NCI-H1694 (cell line): ENCODE results near the gene BEGAIN.

Experiments
- DNase-seq: peaks from one replicate; lab custom pipeline; 2025; lab: John Stamatoyannopoulos, UW

The BEGAIN gene

DNA sequence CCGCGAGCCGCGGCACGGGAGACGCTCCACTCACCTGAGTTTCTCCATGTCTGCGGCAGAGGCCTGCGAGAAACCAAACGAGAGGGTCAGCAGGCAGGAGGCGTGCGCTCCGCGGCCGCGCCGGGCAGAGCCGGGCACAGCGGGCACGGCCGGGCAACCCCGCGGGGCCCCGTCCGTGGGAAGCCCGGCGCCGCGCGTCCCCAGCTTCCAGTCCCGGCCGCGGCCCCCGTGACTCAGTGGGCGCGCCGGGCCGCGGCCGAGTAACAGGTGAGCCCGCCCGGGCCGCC lies 19.4 kb downstream of the BEGAIN start:
- no peak for DNase-seq

DNA sequence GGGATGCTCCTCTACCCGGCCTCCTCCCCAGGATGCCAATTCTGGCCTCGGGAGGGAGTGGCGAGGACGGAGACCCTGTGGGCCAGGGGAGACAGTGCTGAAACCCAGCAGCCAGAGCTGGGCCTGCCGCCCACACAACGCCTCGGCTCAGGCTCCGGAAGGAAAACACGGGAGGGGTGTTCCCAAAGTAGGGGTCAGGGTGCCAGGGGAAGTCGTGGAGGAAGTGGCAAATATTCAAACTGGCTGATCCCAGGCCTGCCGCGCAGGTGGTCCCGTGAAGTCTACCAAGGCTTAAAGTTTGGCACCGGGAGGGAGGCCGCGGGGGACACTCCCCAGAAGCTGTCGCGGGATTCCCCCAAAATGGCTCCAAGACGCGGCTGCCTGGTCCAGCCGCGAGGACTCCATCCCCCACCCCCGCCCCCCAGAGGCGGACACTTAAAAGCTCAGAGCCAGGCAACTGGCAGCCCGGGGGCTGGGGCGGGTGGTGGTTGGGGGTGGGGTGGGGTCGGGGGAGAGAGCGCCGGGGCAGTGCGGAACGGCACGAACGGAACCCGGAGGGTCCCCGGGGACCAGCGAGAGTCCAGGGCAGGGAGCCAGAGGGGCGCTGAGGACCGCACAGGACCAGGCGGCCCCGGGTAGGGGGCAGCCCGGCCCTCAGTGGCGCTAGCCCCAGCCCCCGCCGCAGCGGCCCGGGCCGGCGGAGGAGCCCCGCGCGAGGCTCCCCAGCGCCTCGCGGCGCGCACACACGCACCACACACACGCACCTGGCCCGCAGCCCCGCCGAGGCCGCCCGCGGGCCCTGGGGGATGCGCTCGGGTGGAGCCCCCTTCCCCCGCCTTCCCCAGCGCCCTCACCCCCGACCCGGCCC lies 20.0 kb downstream of the BEGAIN start:
- DNase-seq: no peak

DNA sequence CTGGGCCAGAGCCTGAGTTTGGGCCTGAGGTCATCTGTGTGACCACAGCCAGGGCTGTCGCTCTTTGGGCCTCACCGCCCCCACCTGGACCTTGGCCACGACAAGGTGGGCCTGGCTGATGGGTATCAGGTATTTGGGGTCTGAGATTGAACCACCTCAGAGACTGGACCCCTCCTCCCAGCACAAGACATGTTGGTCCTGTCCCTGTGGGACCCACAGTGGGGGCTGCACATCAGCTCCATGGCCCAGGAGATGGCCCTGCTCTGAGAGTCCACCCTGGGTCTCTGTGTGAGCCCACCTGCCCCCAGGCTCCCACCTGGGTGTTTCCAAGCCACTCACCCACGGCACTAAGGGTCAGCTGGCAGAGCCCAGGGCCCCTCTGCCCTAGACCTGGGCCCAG lies 20.6 kb downstream of the BEGAIN start:
- no peak for DNase-seq

DNA sequence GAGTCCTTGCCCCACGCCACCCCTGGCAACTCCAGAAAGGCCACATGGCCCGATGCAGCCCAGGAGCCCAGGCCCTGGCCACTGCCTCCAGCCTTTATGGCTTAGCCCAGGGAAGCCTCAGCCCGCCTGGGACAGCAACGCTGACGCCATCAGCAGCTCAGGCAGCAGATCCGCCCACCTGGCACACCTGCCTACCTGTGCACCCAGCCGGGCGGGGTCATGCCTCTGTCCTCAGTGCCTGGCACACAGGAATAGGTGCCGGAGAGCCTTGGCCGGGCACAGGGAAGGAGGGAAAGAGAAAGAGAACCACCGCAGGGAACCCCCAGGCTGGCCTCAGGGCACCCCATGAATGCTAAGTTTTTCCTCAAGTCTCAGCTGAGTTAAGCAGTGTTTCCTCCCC lies 21.1 kb downstream of the BEGAIN start:
- no peak for DNase-seq

DNA sequence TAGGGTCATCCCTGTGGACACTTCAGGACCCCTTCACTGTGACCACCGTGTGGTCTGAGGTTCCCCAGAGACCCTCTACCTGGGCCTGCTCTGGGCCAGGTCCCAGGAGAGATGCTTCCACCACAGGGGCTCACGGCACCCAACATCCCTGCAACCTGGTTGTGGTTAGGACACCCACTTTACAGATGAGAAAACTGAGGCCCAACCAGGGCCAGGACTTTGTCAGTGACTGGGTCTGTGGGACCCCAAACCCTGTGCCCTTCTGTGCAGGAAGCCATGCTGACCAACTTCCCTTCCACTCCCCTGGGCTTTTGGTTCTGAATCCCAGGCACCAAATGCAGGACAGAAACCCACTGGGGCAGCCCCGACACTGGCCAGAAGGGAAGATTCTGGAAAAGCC lies 21.6 kb downstream of the BEGAIN start:
- no peak for DNase-seq

DNA sequence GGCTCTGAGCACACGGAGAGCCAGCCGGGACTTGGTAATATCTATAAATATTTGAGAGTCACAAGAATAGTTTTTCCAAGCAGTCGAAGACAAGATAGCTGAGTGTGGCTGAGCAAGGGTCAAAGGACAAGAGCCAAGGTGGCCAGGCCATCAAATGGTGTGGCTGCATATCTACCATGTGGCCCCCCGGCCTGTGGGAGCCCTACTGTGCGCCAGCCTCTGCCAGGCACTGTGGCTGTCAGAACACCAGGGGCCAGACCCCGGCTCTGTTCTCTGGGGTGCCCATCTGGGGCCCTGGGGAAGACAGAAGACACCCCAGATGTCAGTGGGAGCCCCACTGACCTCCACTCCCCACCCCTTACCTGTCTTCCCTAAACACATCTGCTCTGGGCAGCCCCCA lies 22.7 kb downstream of the BEGAIN start:
- no peak for DNase-seq

DNA sequence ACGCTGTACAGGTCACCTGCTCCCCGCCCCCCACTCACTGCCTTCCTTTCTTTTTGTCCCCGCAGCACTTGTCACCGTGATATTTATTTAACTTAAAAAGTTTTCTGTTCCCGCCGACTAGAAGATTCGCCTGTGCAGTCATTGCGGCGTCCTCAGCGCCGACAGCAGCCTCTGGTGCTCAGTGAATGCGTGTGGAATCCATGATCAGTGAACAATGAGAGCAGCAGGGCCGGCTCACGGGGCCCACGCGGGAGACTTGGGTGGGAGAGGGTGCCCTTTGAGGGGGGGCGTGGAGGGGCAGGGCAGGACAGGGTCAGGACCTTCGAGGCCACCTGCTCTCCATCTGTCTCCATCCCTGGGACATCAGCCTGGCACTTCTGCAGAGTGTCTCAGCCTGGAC lies 24.5 kb downstream of the BEGAIN start:
- no peak for DNase-seq

DNA sequence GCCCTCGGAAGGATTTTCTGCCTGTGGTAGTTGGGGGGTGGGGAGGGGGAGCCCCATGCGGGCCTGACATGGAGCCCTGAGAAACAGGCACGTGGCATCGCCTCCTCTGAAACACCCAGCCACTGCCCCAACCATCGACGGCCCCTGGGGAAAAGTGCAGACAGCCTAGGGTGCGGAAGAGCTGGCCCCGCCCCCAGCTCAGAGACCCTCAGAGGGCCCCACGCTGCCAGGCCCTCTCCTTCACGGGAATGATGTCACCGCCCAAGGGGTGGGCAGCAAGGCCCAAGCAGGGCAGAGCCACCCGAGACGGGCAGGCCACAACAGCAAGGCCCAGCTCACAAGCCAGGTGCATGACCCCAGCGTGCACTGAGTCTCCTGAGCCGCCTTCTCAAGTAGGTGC lies 26.2 kb downstream of the BEGAIN start:
- no peak for DNase-seq

DNA sequence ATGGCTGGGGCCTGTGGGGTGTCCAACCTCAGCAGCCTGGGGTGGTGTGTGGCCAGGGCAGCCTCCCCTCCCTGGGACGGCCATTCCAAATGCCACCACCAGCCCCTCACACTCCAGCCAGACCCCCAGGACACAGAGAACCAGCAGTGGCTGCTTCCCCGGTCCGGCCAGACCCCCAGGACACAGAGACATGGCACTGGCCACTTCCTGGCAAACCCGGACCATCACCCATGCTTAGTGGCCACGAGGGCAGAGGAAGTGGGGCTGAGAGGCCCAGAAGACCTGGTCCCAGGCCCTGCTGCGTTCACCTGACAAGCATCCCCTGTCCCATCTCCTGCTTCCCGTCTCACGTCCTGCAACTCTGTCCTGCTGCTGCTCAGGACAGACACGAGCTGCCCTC lies 26.7 kb downstream of the BEGAIN start:
- no peak for DNase-seq

DNA sequence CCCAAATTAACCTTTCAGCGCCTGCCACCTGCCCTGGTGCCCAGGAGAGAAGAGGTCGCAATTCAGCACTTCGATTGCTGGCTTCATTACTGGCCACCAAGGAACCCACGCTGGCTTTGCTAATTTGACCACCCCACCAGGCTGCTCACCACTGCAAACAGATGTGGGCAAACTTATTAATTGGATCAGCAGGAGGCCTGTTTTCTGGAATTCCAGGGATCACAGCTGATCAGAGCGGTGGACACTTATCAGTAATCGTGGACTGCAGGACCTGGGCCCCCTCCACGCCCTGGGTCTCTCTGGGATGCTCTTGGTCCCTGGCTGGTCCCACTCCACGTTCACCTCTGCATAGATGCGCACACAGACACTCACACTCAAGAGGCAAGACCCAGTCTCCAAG lies 27.8 kb downstream of the BEGAIN start:
- no peak for DNase-seq

DNA sequence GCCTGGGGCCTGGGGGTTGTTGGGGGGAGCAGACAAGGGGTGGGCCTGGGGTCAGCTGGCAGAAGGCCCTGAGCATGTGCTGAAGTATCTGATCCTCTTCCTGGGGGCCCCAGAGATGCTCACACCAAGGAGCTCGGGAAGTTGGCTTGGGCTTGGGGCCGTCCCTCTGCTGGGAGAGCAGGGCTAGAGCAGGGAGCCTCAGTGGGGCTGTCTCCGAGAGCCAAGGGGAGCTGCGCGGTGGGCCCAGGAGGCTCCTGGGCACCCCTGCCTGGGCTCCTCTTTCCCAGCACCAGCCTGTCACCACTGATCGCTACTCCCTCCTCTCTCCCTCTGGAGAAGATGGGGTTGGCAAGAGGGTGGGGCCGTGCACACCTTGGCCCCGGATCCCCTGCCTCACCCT lies 28.3 kb downstream of the BEGAIN start:
- no peak for DNase-seq

DNA sequence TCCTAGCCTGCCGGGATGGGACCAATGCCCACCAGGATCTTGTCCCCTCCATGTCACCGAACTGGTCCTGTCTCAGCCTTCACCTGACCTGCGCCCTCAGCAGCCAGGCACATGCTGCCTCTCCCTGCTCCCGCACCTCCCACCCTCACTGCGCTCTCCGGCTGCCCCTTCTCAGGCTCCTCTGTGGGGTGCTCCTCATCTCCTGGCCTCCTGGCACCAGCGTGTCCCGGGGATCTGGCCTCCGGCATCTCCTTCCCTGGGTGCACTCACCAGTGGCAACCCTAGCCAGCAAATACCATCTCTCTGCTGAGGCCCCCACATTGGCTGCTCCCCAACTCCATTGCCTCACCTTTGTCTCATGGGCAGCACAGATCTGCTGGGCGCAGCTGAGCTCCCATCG lies 29.0 kb downstream of the BEGAIN start:
- DNase-seq: no peak

DNA sequence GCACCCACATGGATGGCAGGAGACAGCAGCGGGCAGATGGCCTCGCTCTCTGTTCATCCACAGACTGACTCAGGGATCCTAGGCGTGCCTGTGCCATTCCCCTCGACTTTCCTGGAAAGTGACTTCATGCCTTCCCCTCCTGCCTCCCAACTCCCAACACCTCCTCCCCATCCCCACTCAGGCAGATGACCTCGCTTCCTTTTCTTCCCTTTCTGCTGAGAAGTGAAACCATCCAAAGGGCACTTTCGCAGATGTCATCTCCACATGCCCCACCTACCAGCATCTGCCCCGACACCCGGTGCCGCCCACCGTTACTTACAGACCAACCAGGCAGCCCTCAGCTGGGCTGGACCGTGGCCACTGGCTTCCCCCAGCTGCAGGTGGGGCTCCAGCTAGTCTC lies 29.6 kb downstream of the BEGAIN start:
- peak; percentile 94 for DNase-seq

DNA sequence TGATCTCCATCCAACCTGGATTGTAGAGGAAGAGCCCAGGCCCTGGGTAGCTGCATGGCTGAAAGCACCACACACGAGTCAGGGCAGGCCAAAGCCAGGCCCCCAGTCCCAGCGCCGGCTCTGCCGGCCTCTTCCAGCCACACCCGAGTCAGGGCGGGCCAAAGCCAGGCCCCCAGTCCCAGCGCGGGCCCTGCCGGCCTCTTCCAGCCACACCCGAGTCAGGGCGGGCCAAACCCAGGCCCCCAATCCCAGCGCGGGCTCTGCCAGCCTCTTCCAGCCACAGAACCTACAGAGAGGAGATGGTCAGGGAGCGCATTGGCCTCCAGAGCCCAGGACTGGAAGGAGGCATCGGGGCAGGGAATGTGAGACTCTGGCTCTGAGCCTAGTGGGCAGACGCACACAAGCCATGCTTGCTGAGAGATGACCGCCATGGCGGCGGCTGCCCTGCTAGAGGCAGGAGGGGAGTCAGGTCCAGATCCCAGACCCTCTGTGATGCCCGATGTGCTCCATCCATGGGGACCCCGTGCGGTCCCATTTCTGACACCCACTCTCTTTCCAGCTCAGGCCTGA lies 30.2 kb downstream of the BEGAIN start:
- DNase-seq: no peak

DNA sequence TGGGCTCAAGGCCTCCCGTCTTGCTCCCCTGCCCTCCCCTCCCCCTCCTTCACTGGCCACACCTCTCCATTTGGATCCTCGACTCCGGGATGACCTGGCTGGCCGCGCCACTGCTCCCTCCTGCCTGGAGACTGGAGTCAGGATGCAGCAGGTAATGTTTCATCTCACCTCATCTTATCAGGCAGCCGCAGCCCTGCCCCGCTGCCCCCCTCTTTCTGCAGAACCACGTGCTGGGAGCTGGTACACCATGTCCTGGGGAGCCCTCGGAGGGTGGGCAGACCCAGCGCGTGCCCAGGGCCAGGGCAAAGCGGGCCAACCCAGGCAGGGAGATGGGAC lies 31.1 kb downstream of the BEGAIN start:
- no peak for DNase-seq

DNA sequence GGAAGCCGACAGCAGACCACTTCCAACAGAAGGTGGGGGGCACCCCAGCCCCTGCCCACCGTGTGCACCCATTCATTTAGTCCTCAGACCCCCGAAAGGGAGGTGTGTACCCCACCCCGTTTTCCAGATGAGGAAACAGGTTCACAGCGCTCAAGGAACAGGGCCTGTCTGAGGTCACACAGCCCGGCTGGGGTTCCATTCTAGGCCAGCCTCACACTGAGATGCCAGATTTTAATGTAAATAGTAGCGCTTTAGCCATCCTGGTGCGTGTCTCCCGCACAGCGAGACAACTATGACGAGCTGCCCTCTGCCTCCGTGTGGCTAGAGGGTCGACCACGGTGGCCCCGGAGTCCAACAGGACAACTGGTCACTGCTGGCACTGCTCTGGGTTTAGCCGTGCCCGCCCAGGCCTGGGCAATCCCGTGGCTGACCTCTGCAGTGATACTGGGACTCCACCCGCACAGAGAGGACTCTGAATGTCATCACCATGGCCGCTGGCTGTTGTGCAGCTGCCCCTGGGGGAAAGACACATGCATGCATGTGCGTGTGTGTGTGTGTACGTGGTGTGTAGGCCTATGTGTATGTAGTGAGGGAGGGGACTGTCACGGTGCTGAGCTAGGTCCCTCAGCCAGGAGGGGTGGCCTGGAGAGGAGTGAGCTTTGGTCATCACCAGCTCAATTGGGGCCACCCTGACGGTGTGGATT lies 31.6 kb downstream of the BEGAIN start:
- no peak for DNase-seq

DNA sequence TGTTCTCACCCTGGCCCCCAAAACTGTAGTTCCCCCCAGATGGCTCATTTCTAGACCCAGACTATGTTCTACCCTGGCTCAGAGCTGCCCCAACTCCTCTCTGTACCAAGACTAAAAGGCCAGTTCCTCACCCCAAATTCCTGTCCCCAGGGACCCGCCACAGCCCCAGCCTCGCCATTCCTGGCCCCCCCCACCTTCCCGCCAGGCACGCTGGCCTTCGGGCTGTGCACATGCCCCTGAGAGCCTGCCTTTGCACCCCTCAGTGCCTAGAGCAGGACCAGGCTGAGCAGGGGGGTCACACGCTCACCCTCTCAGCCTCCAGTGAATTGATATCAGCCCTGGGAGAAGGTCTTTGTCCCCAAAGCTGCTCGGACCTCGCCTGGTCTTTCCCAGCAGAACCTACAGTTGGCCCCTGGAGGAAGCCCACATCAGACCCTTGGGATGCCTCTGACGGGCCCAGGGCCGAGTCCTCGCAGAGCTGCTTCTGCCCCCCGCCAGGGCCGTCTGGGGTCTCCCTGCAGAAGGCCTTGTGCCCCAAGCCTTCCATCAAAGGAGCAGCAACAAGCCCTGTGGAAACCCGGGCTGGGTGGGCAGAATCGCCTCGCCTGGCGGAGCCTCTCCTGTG lies 32.4 kb downstream of the BEGAIN start:
- DNase-seq: no peak

DNA sequence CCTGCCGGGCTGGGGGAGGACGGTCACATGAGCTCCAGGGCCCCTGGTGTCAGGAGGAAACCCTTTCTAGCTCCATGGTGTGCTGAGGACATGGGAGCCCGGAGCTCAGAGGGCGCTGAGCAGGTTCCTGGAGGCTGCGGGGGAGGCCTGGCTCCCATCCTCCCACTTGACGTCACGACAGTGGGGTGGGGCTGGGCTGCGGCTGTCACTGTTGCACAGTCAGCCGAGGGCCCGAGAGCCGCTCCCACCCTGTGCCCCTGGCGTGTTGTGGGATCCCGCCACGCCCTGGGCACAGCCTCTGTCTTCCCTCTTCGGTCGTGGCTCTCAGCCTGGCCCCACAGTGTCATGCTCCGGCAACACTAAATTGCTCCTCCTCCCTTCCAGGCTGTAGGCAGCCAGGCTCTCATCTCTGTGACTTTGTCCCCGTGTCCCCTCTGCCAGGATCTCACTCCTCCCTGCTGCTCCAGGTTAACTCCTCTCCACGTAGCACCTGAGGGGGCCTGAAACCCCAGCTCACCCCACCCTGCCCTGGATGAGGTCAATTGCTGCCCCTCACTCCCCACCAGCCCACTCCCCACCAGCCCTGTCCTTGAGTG lies 33.0 kb downstream of the BEGAIN start:
- DNase-seq: no peak

DNA sequence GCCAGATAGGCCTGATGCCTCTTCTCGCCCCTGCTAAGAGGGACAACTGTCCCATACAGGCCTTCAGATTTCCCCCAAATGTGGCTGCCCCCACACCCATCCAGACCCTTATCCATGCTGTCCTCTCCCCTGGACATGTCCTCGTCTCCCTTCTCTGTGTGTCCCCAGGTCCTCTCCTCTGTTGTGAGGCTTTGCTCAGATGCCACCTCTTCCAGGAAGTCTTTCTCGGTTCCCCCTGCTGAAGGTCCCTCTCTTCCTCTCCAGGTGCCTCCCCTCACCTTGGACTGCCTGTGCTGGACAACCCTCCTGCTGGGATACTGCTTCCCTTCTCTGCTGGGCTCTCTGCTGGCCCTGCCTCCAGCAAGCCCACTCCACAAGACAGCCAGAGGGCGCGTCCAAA lies 33.7 kb downstream of the BEGAIN start:
- no peak for DNase-seq

DNA sequence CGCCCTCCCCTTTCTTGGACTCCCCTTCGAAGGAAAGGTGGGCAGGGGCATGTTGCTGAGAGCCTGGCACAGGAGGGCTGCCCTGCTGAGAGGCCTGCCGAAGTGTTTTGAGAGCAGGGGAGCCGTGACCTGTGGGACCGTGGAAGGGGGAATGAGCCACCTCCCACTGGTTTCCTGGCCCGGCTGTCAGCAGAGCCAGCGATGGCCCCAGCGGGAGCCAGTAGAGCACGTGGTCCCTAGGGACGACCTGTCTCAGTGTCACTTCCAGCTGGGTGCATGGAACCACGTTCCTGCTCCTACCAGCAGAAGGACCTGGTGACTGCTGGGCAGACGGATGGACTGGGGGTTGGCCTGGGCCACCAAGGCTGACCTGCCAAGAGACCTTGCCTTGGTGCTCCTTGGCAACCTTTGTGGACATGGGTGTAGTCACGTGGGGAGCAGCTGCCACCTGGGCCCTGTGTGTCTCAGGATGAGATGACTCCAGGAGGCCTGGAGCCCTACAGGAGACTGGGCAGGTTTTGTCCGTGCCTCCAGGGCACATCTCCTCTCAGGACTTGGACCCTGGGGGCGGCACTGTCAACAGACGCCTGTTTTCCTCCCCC lies 34.6 kb downstream of the BEGAIN start:
- DNase-seq: no peak

DNA sequence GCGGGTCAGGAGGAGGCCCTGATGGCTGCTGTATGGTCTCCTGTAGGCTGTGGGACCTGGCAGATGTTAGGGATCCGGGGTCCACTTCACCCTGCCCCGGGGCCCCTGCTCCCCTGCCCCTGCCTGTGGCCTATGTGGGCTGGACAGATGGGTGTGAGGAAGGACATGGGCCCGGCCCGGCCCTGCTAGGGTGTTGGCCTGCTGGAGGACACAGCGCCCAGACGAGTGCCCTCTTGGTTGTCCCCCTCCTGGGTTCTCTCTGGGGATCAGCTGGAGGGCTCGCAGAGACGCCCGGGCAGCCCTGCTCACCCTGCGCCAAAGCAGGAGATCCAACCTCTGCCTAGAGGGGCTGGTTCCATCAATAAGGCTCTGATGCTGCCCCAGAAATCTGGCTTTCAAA lies 36.2 kb downstream of the BEGAIN start:
- no peak for DNase-seq

DNA sequence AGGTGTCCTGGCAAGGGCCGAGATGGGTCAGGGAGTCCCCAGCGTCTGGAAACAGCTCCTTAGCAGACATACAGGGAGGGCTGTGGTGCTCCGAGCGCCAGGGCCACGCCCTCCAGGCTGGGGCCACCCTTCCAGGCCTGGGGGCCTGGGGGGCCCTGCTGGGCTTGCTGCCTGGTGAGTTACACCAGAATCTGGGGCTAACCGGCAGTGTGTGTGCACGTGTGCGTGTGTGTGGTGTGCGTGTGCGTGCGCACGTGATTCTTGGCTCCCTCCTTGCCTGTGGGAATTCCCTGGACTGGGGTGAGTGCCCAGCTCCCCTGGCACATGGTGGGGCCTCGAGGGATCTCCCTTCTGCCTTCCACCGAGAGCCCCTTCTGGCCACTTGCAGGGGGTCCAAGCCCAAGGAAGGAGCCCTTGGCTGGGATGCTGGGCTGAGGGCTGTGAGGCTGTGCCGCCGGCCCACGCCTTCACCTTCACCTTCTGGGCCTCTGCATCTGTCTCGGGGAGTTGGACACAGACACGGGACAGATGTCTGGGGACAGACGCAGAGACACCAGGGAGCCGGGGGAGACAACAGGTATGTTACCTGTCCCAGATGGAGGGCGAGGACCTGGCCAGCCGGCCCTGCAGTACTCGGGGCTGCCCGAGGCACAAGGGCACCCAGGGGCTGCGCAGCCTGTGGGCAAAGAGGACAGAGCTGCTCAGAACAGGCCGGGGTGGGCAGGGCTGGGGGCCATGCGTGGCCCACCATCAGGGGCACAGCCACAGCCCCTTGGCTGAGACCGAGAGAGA lies 37.2 kb downstream of the BEGAIN start:
- DNase-seq: no peak
